Right forelimb (tissue), 1 donor: Measurements from ENCODE around the gene PCDHGB1.
"Not testable (repeated sequence)": the region's sequence is repeated elsewhere in the genome, so short reads cannot be mapped to it uniquely, and the experiment has no call there.

Source experiments
- DNase-seq: peaks from one replicate; pipeline ENCODE4 v3.0.0-alpha.2; 2018

PCDHGB1 gene

GRCh38 chr5:141384471-141385267 is 34.8 kb downstream of the PCDHGB1 start:
- no peak for DNase-seq

- not testable (repeated sequence) for DNase-seq
Measured at GRCh38 chr5:141387557-141388311, 37.8 kb downstream of the PCDHGB1 start, which contains the start of gene PCDHGB4. TSS of gene PCDHGB4 (plus strand) at chr5:141387698. CDS start at chr5:141387885, 187 bp downstream.

GRCh38 chr5:141388661-141389060 is 38.8 kb downstream of the PCDHGB1 start:
- DNase-seq: no peak

GRCh38 chr5:141389153-141390042 is 39.5 kb downstream of the PCDHGB1 start:
- no peak for DNase-seq

- DNase-seq: no peak
Measured at GRCh38 chr5:141392429-141393198, 42.7 kb downstream of the PCDHGB1 start, which contains the start of gene PCDHGA8. TSS of gene PCDHGA8 (plus strand) at chr5:141392633. CDS start at chr5:141392814, 181 bp downstream.

GRCh38 chr5:141393267-141393666 is 43.4 kb downstream of the PCDHGB1 start:
- no peak for DNase-seq

GRCh38 chr5:141394401-141395187 is 44.7 kb downstream of the PCDHGB1 start:
- DNase-seq: not testable (repeated sequence)

- DNase-seq: not testable (repeated sequence)
Measured at GRCh38 chr5:141397756-141398551, 48.1 kb downstream of the PCDHGB1 start, which contains the start of gene PCDHGB5. TSS of gene PCDHGB5 (plus strand) at chr5:141397947. CDS start at chr5:141398128, 181 bp downstream.

GRCh38 chr5:141398608-141399007 is 48.7 kb downstream of the PCDHGB1 start:
- no peak for DNase-seq

- DNase-seq: no peak
Measured at GRCh38 chr5:141399555-141400258, 49.8 kb downstream of the PCDHGB1 start.
